HL-60 (cell line): ENCODE measurements around the gene FBLN5.

Source experiments
- DNase-seq, 2 experiments: peaks; one replicate each; pipeline ENCODE4 v3.0.0-alpha.2; 2010 to 2020; ENCODE audit warnings: low read depth in 1 of 2, low spot score in 1 of 2
- H3K27ac ChIP-seq: fragments of 250-450 bp; sonication (Bioruptor Pico); replicated peaks from 2 replicates; pipeline ENCODE4 v1.5.1; 2020; ENCODE audit warnings: mild to moderate bottlenecking, moderate library complexity
- H3K27me3 ChIP-seq: fragments of 250-450 bp; sonication (Bioruptor Pico); 2 replicates; pipeline ENCODE4 v1.5.1; 2021; ENCODE audit warnings: mild to moderate bottlenecking, moderate library complexity; ENCODE audit not compliant: insufficient read depth, poor library complexity, severe bottlenecking
- H3K4me3 ChIP-seq: replicated peaks from 2 replicates; pipeline ENCODE4 v1.5.1; 2011; ENCODE audit warnings: mild to moderate bottlenecking, control low read depth, low read length; ENCODE audit not compliant: insufficient read depth
- CTCF ChIP-seq: IDR thresholded peaks from one replicate; pipeline ENCODE4 v1.5.1; 2011; ENCODE audit warnings: low read length, control low read depth, inconsistent platforms; ENCODE audit not compliant: insufficient read depth
- GABPA ChIP-seq: IDR thresholded peaks from 2 replicates; pipeline ENCODE4 v1.6.1; 2012; ENCODE audit warnings: low read depth
- POLR2AphosphoS5 ChIP-seq: IDR thresholded peaks from 2 replicates; pipeline ENCODE4 v1.6.1; 2012; ENCODE audit warnings: low read depth
- REST ChIP-seq: IDR thresholded peaks from 2 replicates; pipeline ENCODE4 v1.6.1; 2012; ENCODE audit warnings: low read depth; ENCODE audit not compliant: insufficient replicate concordance
- SPI1 ChIP-seq: IDR thresholded peaks from 2 replicates; pipeline ENCODE4 v1.6.1; 2012; ENCODE audit warnings: low read depth, mild to moderate bottlenecking, borderline replicate concordance

The FBLN5 gene

GRCh38 chr14:91885113-91885712 lies 62.3 kb downstream of the FBLN5 start:
- TF ChIP-seq SPI1 = no peak
- no peak for TF ChIP-seq REST
- no peak for TF ChIP-seq POLR2AphosphoS5
- no peak for TF ChIP-seq GABPA
- no peak for TF ChIP-seq CTCF
- no peak for DNase-seq
- no peak overlapping the region for H3K27ac ChIP-seq
- no peaks in the 10 kb centered on the region for H3K27me3 ChIP-seq
- no peak overlapping the region for H3K4me3 ChIP-seq

GRCh38 chr14:91884664-91885063 lies 62.8 kb downstream of the FBLN5 start:
- Histone ChIP-seq H3K27me3 (no peaks in the 10 kb centered on the region), H3K4me3 (no peak overlapping the region), H3K27ac (no peak overlapping the region)
- TF ChIP-seq CTCF = no peak
- no peak for TF ChIP-seq REST
- no peak for TF ChIP-seq SPI1
- no peak for DNase-seq

- no peak for TF ChIP-seq POLR2AphosphoS5
- no peak for TF ChIP-seq CTCF
- TF ChIP-seq GABPA = no peak
- TF ChIP-seq SPI1 = no peak
- no peak for TF ChIP-seq REST
- Histone ChIP-seq H3K4me3 (no peak overlapping the region), H3K27me3 (no peaks in the 10 kb centered on the region), H3K27ac (no peak overlapping the region)
- no peak for DNase-seq
Observed at GRCh38 chr14:91883753-91884152, 63.7 kb downstream of the FBLN5 start.
